Cardiac fibroblast (primary cell): ENCODE measurements around the gene MIP.
"Not testable (repeated sequence)": the region's sequence is repeated elsewhere in the genome, so short reads cannot be mapped to it uniquely, and the experiment has no call there.

ENCODE experiments used
- DNase-seq, 2 donors: peaks; one replicate each; pipeline versions ENCODE4 v3.0.0 to v3.0.0-alpha.2; 2010; ENCODE audit warnings: low read depth in 2 of 2
- H3K4me3 ChIP-seq, 2 donors: replicated peaks in 1 of 2; 1 replicate in 1 of 2; 2 replicates in 1 of 2; pipeline ENCODE4 v1.5.1; 2011; ENCODE audit warnings: low read depth in 2 of 2, low read length in 2 of 2, mild to moderate bottlenecking in 2 of 2, moderate library complexity in 1 of 2
- TF ChIP-seq, protein P1 (sequence below): IDR thresholded peaks from one replicate; pipeline ENCODE4 v1.5.1; 2011; ENCODE audit warnings: low read depth, mild to moderate bottlenecking, low read length, inconsistent platforms

The MIP gene

DNA sequence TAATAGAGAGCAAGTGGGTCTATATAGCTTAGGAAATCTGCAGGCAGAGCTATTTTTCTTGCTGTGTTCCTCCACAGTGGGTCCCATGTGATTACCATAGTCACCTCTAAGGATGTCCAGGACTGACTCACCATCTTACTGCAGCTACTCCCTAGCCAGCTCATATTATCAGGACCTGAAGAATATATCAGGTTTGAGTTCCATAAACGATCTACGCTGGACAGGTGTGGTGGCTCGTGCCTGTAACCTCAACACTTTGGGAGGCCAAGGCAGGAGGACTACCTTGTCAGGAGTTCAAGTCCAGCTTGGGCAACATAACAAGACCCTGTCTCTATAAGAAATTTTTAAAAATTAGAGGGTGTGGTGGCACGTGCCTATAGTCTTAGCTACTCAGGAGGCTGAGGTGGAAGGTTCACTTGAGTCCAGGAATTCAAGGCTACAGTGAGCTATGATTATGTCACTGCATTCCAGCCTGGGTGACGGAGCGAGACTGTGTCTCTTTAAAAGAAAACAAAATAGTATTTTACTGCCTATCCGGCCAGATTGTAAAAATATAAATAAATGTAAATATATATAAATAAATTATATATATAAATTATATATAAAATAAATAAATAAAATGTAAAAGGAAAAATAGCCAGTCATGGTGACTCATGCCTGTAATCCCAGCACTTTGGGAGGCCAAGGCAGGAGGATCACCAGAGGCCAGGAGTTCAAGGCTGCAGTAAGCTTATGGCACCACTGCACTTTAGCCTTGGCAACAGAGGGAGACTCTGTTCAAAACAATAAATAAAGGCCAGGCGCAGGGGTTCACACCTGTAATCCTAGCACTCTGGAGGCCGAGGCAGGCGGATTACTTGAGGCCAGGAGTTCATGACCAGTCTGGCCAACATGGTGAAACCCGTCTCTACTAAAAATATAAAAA is 7.0 kb upstream of the MIP start:
- peak in 1 of 2 donors; percentile 70 for DNase-seq
- H3K4me3 ChIP-seq: no peak overlapping the region
- TF ChIP-seq, protein P1, sequence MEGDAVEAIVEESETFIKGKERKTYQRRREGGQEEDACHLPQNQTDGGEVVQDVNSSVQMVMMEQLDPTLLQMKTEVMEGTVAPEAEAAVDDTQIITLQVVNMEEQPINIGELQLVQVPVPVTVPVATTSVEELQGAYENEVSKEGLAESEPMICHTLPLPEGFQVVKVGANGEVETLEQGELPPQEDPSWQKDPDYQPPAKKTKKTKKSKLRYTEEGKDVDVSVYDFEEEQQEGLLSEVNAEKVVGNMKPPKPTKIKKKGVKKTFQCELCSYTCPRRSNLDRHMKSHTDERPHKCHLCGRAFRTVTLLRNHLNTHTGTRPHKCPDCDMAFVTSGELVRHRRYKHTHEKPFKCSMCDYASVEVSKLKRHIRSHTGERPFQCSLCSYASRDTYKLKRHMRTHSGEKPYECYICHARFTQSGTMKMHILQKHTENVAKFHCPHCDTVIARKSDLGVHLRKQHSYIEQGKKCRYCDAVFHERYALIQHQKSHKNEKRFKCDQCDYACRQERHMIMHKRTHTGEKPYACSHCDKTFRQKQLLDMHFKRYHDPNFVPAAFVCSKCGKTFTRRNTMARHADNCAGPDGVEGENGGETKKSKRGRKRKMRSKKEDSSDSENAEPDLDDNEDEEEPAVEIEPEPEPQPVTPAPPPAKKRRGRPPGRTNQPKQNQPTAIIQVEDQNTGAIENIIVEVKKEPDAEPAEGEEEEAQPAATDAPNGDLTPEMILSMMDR: no peak

GRCh38 chr12:56457817-56458216 is 3.4 kb upstream of the MIP start:
- TF ChIP-seq, protein P1: no peak
- DNase-seq: no peak
- no peak overlapping the region for H3K4me3 ChIP-seq

DNA sequence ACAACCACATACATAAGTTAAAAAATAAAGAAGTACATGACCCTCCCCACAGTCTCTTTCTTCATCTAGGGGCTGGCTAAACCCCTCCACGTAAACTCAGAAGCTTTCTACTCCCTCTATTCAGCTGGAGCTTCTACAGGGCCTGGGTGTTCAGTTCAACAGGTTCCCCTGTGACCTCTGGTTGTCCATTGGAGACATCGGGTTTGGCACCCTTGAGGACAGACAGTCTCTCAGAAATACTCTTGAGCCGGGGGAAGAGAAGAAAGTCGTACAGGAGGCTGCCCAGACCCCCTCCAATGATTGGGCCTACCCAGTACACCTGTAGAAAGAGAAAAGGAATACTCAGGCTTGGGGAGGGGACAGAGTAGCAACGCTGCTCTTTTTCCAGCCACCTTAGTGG is 3.3 kb downstream of the MIP start:
- TF ChIP-seq, protein P1: no peak
- DNase-seq: no peak

GRCh38 chr12:56450241-56450640 is 4.2 kb downstream of the MIP start:
- no peak for DNase-seq
- H3K4me3 ChIP-seq: no peak overlapping the region
- TF ChIP-seq, protein P1: no peak

More for the DNA sequence above, 3.3 kb downstream of the MIP start:
- no peak overlapping the region for H3K4me3 ChIP-seq

GRCh38 chr12:56449622-56449984 is 4.9 kb downstream of the MIP start:
- TF ChIP-seq, protein P1: no peak
- DNase-seq: no peak
- peak overlapping the region; percentile 75 to 81 for H3K4me3 ChIP-seq

GRCh38 chr12:56448860-56449621 is 5.4 kb downstream of the MIP start, which contains the start of gene TIMELESS:
TSS of gene TIMELESS (minus strand) at chr12:56449426. CDS start at chr12:56434170, 15,256 bp downstream.
- peak; percentile 89 to 90 for DNase-seq
- TF ChIP-seq, protein P1: no peak
- H3K4me3 ChIP-seq: peak within 1 kb of the TSS; percentile 75 to 81

- DNase-seq, H3K4me3 ChIP-seq: not testable (repeated sequence)
Measured at GRCh38 chr12:56443208-56443607, 11.2 kb downstream of the MIP start.
